NT2/D1 (cell line): Measurements from ENCODE around the gene EIF2AK3.

Experiments
- SUZ12 ChIP-seq: IDR thresholded peaks from 2 replicates; pipeline ENCODE4 v1.6.1; 2011; ENCODE audit not compliant: insufficient read length, insufficient read depth; ENCODE audit errors: extremely low read depth
- YY1 ChIP-seq: IDR thresholded peaks from 2 replicates; pipeline ENCODE4 v1.6.1; 2011; ENCODE audit not compliant: insufficient read length, insufficient read depth
- ZNF274 ChIP-seq: IDR thresholded peaks from 2 replicates; pipeline ENCODE4 v1.6.1; 2011; ENCODE audit warnings: mild to moderate bottlenecking, low read depth, low read length

GRCh38 chr2:88637464-88637863 lies 10.2 kb upstream of the EIF2AK3 start:
- TF ChIP-seq YY1: no peak
- no peak for TF ChIP-seq ZNF274
- no peak for TF ChIP-seq SUZ12
